Body of pancreas (tissue), 4 donors: Measurements from ENCODE around the gene BANF2. TPM values are rescaled to one million over a fixed set of nuclear protein-coding genes. Genes with fewer than 3 reads are reported as not detected.

ENCODE experiments used
- ATAC-seq: fragments of 150-250 bp; one replicate; pipeline ENCODE4 v1.9.1; 2016
- DNase-seq, 4 donors: peaks; one replicate each; pipeline ENCODE4 v3.0.0-alpha.2; 2019
- H3K27ac ChIP-seq, 4 donors: fragments of 200-600 bp; sonication (generic); 1 replicate in 3 of 4; 2 replicates in 1 of 4; pipeline versions ENCODE4 v1.5.1 to v1.6.1; 2016 to 2019; ENCODE audit warnings: mild to moderate bottlenecking in 1 of 4, mixed read lengths in 1 of 4, moderate library complexity in 1 of 4
- H3K27me3 ChIP-seq, 2 donors: fragments of 200-600 bp; sonication (generic); one replicate each; pipeline ENCODE4 v1.6.0; 2016; ENCODE audit warnings: mild to moderate bottlenecking in 1 of 2
- H3K36me3 ChIP-seq, 2 donors: fragments of 200-600 bp; sonication (generic); replicated peaks in 1 of 2; 2 replicates each; pipeline ENCODE4 v1.5.1; 2016; ENCODE audit warnings: low read depth in 2 of 2; ENCODE audit not compliant: insufficient read depth in 1 of 2
- H3K4me1 ChIP-seq: fragments of 200-600 bp; sonication (generic); one replicate; pipeline ENCODE4 v1.6.0; 2016
- H3K4me3 ChIP-seq, 2 donors: fragments of 200-600 bp; sonication (generic); 1 replicate in 1 of 2; 2 replicates in 1 of 2; pipeline ENCODE4 v1.5.1; 2016 to 2019
- H3K9me3 ChIP-seq, 3 donors: fragments of 200-600 bp; sonication (generic); 1 replicate in 2 of 3; 2 replicates in 1 of 3; pipeline ENCODE4 v1.5.1; 2016
- CTCF ChIP-seq, 7 experiments: fragments of 450-650 bp in 4 of 7; fragments of 200-600 bp in 3 of 7; sonication (generic) in 3 of 7; IDR thresholded peaks; one replicate each; pipeline ENCODE4 v1.5.1; 2016 to 2019; ENCODE audit warnings: antibody characterized with exemption in 7 of 7
- POLR2A ChIP-seq, 3 donors: fragments of 450-650 bp; IDR thresholded peaks; one replicate each; pipeline ENCODE4 v1.6.1; 2016; ENCODE audit warnings: antibody characterized with exemption in 3 of 3, mild to moderate bottlenecking in 2 of 3
- WGBS, 2 donors: methylation state at CpG; one replicate each; pipeline ENCODE4 v1.1.5; 2017; 5-methylcytosine and 5-hydroxymethylcytosine counted together
- intact Hi-C: fragments of 100-400 bp; cut with DNase I; formaldehyde crosslinking; loops from one replicate; pipeline ENCODE4 v1.15.1; 2023
- total RNA-seq, 2 donors: library from RNA; depleted of rRNA; stranded (reverse); fragments of >200 nt; gene quantifications; one replicate each; pipeline ENCODE4 v1.1.0, GENCODE V29; 2016

The BANF2 gene
- total RNA-seq, 2 donors from 2014 or later: 4.0 TPM; not detected in 1

DNA sequence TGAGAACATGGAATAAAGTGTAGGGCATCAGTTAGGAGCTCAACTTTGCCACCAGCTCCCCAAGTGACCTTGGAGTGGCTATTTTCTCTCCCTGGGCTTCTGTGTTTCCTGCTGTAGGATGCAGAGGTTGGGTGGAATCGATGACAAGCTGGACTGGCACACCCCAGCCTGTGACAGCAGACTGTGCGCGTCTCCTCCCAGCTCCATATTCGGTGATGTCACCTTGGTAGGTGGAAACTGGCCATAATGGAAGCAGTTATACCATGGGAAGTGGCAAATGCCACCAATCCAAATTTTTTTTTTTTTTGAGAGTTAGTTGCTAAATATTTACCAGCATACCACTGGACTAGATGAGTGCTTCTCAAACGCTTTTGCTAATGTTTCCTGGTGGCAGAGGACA, 85.2 kb downstream of the BANF2 start:
- intact Hi-C loops: no loop called here
- Histone ChIP-seq H3K27me3 (no peaks in the 10 kb centered on the region), H3K27ac (no peak overlapping the region), H3K4me3 (no peak overlapping the region), H3K4me1 (no peaks in the 10 kb centered on the region), H3K9me3 (no peaks in the 10 kb centered on the region), H3K36me3 (no peaks in the 10 kb centered on the region)
- TF ChIP-seq CTCF (IDR thresholded peaks at IDR 0.05): no peak
- TF ChIP-seq POLR2A (IDR thresholded peaks at IDR 0.05): no peak
- 62 to 78% methylated on average over 5 of the region's 5 CpGs for WGBS, 2 donors
- DNase-seq: no peak
- ATAC-seq: peak; percentile 25

Other genes starting within 250 kb of the BANF2 start
- gene BFSP1, start 168.6 kb upstream of the BANF2 start, total RNA-seq: under 1 TPM; 0.52 to 0.99 TPM
- gene DSTN, start 129.9 kb upstream of the BANF2 start, total RNA-seq: 100 to 1,000 TPM; 103 to 464 TPM
- 100 to 1,000 TPM; 313 to 511 TPM for gene RRBP1, start 17.7 kb upstream of the BANF2 start, total RNA-seq